ENCODE data around the gene KIF5A.

DNA sequence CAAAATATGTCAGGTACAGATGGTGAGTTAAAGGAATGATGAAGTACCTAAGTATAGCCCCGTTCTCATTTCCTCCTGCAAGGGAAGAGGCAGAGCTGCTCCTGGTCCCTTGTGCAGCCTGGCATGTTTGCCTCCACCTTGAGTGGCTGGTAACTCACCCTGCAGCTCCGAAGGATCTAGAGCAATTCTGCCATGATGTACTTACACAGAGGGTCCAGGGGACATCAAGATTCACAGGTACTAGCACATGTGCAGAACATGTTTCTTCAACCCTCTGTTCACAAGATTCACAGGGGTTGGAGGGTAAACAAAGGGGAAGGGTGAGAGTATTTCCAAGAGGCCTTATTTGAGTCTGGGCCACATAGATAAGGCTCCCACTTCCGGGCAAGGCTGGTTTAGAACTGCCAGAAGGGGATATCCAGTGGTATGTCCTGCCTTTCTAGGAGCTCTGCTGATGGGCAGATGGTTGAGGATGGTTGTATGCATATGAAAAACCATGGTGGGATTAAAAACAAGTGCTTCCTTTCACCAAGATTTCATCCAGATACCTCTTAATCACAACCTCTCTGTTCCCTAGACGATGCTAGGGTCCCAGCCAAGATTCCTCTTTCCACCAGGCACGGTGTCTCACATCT is 10.6 kb upstream of the KIF5A start:
- TF ChIP-seq CTCF (IDR thresholded peaks at IDR 0.05) (no peak), POLR2A (IDR thresholded peaks at IDR 0.05) (no peak)
